ENCODE data around the gene TCTA. TPM values are rescaled to one million over a fixed set of nuclear protein-coding genes. Genes with fewer than 3 reads are reported as not detected.
A peak's percentile ranks its signal among the peaks of the same experiment; 100 is the strongest.

Gene TCTA
- total RNA-seq, 2 donors from 2014 or later, result 13.9 to 23.1 TPM

- no peaks in the 10 kb centered on the region for H3K36me3 ChIP-seq
- H3K4me1 ChIP-seq, result peaks cover 0 to 38% of the 10 kb centered on the region in 2 donors
- no peaks in the 10 kb centered on the region for H3K9me3 ChIP-seq
- no peaks in the 10 kb centered on the region for H3K27me3 ChIP-seq
- H3K27ac ChIP-seq, result peak overlapping the region; percentile 41 to 44
- no peak overlapping the region for H3K4me3 ChIP-seq
- TF ChIP-seq, protein P1, sequence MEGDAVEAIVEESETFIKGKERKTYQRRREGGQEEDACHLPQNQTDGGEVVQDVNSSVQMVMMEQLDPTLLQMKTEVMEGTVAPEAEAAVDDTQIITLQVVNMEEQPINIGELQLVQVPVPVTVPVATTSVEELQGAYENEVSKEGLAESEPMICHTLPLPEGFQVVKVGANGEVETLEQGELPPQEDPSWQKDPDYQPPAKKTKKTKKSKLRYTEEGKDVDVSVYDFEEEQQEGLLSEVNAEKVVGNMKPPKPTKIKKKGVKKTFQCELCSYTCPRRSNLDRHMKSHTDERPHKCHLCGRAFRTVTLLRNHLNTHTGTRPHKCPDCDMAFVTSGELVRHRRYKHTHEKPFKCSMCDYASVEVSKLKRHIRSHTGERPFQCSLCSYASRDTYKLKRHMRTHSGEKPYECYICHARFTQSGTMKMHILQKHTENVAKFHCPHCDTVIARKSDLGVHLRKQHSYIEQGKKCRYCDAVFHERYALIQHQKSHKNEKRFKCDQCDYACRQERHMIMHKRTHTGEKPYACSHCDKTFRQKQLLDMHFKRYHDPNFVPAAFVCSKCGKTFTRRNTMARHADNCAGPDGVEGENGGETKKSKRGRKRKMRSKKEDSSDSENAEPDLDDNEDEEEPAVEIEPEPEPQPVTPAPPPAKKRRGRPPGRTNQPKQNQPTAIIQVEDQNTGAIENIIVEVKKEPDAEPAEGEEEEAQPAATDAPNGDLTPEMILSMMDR (IDR thresholded peaks at IDR 0.05), result no peak
- DNase-seq (ENCODE audit: low spot score), result no peak
Observed at GRCh38 chr3:49462222-49462621, 50.0 kb downstream of the TCTA start.

DNA sequence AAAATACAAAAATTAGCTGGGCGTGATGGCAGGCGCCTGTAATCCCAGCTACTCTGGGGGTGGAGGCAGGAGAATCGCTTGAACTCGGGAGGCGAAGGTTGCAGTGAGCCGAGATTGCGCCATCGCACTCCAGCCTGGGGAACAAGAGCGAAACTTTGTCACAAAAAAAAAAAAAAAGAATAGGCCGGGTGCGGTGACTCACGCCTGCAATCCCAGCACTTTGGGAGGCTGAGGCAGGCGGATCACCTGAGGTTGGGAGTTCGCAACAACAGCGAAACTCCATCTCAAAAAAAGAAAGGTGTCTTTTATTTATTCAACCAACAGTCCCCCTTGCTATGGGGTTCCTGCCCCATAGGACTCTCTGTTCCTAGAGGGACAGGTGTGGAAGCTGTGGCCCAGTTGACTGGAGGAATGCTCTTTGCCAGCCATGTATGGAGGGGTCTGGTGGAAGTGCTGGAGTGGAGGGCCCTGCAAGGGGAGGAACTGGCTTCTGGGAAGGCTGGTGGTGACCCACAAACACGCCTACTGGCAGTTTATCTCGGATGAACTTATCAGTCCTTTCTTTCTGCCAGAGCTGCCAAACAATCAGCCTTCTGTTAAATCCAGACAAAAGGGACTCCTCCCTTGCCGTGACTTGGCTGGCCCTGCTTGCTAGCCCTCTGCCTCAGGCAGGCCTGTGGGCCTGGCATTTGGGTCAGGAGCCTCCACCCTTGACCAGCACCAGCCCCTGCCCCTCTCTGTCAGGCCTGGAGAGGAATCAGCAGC, 53.2 kb downstream of the TCTA start:
- Histone ChIP-seq H3K9me3 (no peaks in the 10 kb centered on the region), H3K27ac (peak overlapping the region; percentile 74 to 78), H3K4me3 (no peak overlapping the region), H3K36me3 (no peaks in the 10 kb centered on the region), H3K4me1 (peaks cover 0 to 52% of the 10 kb centered on the region in 2 donors), H3K27me3 (no peaks in the 10 kb centered on the region)
- TF ChIP-seq, protein P1 (IDR thresholded peaks at IDR 0.05), result no peak
- DNase-seq (ENCODE audit: low spot score), result no peak

Other genes with a start within 250 kb of the TCTA start
- gene CCDC71, start 246.1 kb upstream of the TCTA start, total RNA-seq, result 10 to 100 TPM; 16.7 to 25.2 TPM
- 10 to 100 TPM; 51.2 to 80.9 TPM for gene KLHDC8B, start 240.8 kb upstream of the TCTA start, total RNA-seq
- 1 to 10 TPM; 1.0 to 1.5 TPM for gene C3orf62, start 135.2 kb upstream of the TCTA start, total RNA-seq
- 10 to 100 TPM in 1 of 2 donors, 1 to 10 TPM in 1; 9.8 to 13.5 TPM for gene USP4, start 72.4 kb upstream of the TCTA start, total RNA-seq
- 100 to 1,000 TPM; 121 to 276 TPM for gene GPX1, start 54.1 kb upstream of the TCTA start, total RNA-seq
- gene RHOA, start 447 bp upstream of the TCTA start, total RNA-seq, result 100 to 1,000 TPM; 292 to 304 TPM
- gene AMT, start 10.1 kb downstream of the TCTA start, total RNA-seq, result 10 to 100 TPM in 1 of 2 donors, 1 to 10 TPM in 1; 6.6 to 17.6 TPM
- 1 to 10 TPM; 4.8 to 7.4 TPM for gene NICN1, start 16.9 kb downstream of the TCTA start, total RNA-seq
- gene DAG1, start 57.8 kb downstream of the TCTA start, total RNA-seq, result 100 to 1,000 TPM; 115 to 174 TPM
- under 1 TPM; 0.41 to 0.63 TPM for gene BSN, start 142.1 kb downstream of the TCTA start, total RNA-seq